ENCODE data around the gene GUCY1B1. TPM values are rescaled to one million over a fixed set of nuclear protein-coding genes. Genes with fewer than 3 reads are reported as not detected.

Gene GUCY1B1
- total RNA-seq, 1 donor from 2014 or later = 12.6 TPM

Other genes with a start within 250 kb of the GUCY1B1 start
- gene GUCY1A1, start 92.2 kb upstream of the GUCY1B1 start, total RNA-seq = 15.1 TPM
- not detected for gene ASIC5, start 107.3 kb downstream of the GUCY1B1 start, total RNA-seq
- 0.59 TPM for gene TDO2, start 144.7 kb downstream of the GUCY1B1 start, total RNA-seq
- 19.6 TPM for gene CTSO, start 194.8 kb downstream of the GUCY1B1 start, total RNA-seq